GM15510 (cell line): ENCODE measurements around the gene TMEM131.

Source experiments
- POLR2A ChIP-seq: IDR thresholded peaks from 3 replicates; pipeline ENCODE4 v1.6.1; 2011; ENCODE audit warnings: borderline replicate concordance; ENCODE audit not compliant: insufficient read length; ENCODE audit errors: extremely low read depth

Gene TMEM131

DNA sequence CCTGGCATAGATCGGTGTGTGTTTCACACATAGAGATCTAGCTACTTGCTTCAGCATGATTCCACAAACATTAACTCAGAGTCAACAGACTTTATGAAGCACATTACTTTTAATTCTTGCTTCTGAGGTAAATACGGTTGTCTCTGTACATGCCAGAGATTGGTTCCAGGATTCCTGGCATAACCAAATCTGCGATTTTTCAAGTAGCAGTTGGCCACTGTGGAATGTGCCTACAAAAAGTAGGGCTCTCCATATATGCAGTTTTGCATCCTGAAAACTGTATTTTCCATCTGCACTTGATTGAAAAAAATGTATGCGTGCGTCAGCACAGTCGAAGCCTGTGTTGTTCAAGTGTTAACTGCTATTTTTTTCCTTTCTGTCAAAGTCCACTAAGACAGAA lies 197.3 kb downstream of the TMEM131 start:
- TF ChIP-seq POLR2A = no peak

GRCh38 chr2:97797355-97797754 lies 198.4 kb downstream of the TMEM131 start:
- TF ChIP-seq POLR2A = no peak

- TF ChIP-seq POLR2A = no peak
Observed at GRCh38 chr2:97796465-97797126, 199.2 kb downstream of the TMEM131 start.

DNA sequence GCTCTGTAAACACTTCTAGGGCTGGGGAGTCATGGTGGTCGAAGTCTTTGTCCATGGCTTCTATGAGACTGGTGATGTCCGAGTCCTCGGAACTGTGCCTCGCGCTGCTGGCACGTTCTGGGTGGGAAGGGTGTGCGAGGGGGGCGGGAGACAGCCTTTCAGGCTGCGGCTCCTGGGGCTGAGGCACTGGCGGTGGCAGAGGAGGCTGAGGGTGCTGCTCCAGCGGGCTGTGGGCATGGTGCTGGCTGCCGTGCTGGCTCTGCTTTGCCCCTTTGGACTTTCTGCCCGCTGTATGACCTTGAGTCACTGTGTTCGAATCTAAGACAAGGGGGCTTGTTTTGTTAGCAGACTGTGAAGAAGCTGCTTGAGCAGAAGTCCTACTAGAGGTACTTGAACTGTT lies 203.3 kb downstream of the TMEM131 start:
- no peak for TF ChIP-seq POLR2A

GRCh38 chr2:97788986-97789644 lies 206.6 kb downstream of the TMEM131 start:
- TF ChIP-seq POLR2A = no peak

GRCh38 chr2:97785818-97786217 lies 209.9 kb downstream of the TMEM131 start:
- no peak for TF ChIP-seq POLR2A

- TF ChIP-seq POLR2A = no peak
Observed at GRCh38 chr2:97784953-97785352, 210.8 kb downstream of the TMEM131 start.

DNA sequence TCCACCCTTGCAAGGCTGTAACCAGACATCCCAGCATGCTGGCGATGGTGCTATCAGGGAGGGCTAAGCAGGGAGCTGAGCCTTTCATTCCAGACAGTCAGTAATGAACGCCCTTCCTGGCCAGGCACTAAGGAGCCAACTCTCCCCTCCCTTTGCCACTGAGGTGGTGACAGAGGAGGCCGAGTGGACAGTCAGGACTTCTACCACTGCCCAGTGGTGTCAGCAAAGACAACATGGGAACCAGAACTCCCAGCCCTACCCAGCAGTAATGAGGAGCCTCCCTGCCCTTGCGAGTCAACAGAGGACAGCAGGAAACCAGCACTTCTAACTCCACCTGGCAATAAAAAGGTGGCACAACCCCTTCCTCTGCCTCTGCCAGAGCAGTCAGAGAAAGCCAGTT lies 213.8 kb downstream of the TMEM131 start:
- no peak for TF ChIP-seq POLR2A

- TF ChIP-seq POLR2A = no peak
Observed at GRCh38 chr2:97779141-97779540, 216.6 kb downstream of the TMEM131 start.

DNA sequence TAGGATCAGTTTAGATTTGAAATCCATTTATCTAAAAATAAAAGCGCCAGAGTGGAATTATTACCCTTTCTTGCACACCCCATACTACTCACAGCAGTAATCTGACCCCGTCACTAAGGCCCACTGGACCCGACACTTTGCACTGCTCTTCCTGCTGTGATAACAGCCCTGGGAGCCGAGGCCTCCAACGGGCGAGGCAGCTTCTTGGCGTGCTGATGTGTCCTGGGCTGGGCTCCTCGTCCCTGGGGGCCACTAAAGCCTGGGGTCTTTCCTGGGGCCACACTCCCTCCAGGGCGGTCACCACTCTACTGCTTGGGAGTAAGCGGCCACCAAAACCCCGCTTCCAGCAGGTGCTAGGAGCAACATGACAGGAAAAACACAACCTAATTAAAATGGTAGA lies 220.7 kb downstream of the TMEM131 start:
- TF ChIP-seq POLR2A = no peak

GRCh38 chr2:97774425-97774824 lies 221.3 kb downstream of the TMEM131 start:
- no peak for TF ChIP-seq POLR2A

DNA sequence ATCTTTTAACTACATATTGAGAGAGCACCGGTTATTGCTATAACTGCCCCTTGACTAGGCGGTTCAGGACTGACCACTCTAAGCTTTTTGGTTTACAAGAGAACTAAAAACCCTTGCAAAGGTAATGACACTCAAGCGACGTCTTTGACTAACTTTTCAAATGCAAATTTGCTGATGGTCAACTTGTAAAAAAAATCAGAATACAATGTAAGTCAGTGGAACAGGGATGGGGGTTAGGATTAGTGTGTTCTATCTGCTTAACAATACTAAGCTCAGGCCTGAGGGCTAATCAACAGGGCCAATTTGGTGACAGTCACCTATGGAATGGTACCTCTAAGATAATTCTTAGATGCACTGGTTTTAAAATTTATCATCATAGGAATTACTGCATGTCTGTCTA lies 225.3 kb downstream of the TMEM131 start:
- no peak for TF ChIP-seq POLR2A

DNA sequence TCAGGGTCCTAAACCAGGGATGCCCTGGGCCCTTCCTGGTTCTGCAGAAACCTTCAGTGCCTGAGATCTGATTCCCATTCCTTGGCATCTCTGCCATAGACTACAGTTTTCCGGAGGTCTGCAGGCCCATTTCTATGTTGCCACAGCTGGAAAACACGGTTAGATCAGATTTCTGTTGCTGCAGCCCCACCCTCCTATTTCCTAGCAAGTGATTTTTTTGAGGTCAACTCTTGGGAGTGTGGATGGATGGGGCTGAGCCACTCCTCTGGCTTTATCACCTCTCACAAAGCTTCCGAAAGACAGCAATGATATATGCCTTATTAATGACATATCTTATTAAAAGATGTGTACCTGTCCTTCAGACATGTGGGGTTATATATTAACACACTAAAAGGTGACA lies 226.0 kb downstream of the TMEM131 start:
- TF ChIP-seq POLR2A = no peak

DNA sequence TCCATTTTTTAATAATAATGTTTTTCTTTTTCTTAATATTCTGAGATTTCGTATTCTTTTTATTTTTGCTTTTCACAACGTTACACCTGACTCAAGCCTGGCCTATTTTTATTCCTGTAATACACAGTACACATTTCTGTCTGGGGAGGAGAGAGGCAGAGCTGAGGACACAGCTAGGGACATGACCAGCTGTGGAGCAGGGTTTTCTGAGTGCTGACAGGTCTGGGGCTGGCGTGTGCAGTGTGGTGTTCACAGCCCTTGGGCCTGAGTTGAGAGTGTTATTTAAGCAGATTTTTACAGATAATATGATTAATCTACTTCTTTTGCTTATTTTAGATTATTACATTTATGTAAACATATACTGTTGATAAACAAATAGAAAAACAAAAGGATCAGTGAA lies 226.4 kb downstream of the TMEM131 start:
- no peak for TF ChIP-seq POLR2A

DNA sequence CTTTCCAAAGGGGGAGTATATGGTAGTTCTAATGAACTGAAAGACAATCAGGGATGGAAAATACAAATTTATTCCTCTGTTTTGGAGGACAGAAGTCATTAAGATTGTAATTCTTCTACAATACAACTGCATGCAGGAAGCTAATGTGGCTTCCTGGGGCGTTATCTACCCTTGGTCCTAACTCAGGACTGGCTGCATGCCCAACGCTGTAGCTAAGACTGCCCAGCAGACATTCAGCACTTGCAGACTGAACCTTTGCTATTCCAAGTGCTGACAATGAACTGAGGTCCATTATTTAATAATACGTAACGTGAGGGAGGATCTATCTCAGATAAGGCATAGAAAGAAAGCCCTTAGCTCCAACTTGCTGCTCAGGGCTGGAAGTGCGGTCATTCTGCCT lies 229.2 kb downstream of the TMEM131 start:
- no peak for TF ChIP-seq POLR2A

- no peak for TF ChIP-seq POLR2A
Observed at GRCh38 chr2:97765933-97766332, 229.8 kb downstream of the TMEM131 start.
